RWPE1 (cell line): Measurements from ENCODE around the gene SLC8B1.
A peak's percentile ranks its signal among the peaks of the same experiment; 100 is the strongest.

ENCODE experiments used
- CTCF ChIA-PET: fragments of 350-600 bp; sonication (Branson Sonifier 250); formaldehyde crosslinking; extraction: SDS; loops from one replicate; lab custom pipeline; 2021; lab: Yijun Ruan, JAX
- POLR2A ChIA-PET: fragments of 400-600 bp; formaldehyde crosslinking; extraction: SDS; loops from one replicate; lab custom pipeline; 2020; ENCODE audit warnings: antibody characterized with exemption; ENCODE audit not compliant: low non-redundant PET; lab: Yijun Ruan, JAX
- DNase-seq: peaks from one replicate; pipeline ENCODE4 v3.0.0; 2012; ENCODE audit warnings: low spot score
- H3K27ac ChIP-seq: fragments of 450-650 bp; 2 replicates; pipeline ENCODE4 v1.5.1; 2017
- TF ChIP-seq, protein P1 (sequence below): fragments of 450-650 bp; conservative IDR thresholded peaks from 2 replicates; pipeline ENCODE4 v1.5.1; 2017; ENCODE audit warnings: low read depth, mild to moderate bottlenecking

Gene SLC8B1

DNA sequence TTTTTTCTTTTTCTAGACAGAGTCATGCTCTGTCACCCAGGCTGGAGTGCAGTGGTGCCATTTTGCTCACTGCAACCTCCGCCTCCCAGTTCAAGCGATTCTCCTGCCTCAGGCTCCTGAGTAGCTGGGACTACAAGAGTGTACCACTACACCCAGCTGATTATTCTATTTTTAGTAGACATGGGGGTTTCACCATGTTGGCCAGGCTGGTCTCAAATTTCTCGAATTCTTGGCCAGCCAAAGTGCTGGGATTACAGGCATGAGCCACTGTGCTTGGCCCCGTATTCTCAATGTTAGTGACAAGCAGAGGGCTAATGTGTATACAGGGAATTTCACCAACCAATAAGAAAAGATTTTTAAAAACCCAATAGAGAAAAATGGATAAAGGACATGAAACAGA, 31.9 kb upstream of the SLC8B1 start:
- TF ChIP-seq, protein P1, sequence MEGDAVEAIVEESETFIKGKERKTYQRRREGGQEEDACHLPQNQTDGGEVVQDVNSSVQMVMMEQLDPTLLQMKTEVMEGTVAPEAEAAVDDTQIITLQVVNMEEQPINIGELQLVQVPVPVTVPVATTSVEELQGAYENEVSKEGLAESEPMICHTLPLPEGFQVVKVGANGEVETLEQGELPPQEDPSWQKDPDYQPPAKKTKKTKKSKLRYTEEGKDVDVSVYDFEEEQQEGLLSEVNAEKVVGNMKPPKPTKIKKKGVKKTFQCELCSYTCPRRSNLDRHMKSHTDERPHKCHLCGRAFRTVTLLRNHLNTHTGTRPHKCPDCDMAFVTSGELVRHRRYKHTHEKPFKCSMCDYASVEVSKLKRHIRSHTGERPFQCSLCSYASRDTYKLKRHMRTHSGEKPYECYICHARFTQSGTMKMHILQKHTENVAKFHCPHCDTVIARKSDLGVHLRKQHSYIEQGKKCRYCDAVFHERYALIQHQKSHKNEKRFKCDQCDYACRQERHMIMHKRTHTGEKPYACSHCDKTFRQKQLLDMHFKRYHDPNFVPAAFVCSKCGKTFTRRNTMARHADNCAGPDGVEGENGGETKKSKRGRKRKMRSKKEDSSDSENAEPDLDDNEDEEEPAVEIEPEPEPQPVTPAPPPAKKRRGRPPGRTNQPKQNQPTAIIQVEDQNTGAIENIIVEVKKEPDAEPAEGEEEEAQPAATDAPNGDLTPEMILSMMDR: no peak
- no peak for DNase-seq
- ChIA-PET CTCF (interaction anchor here (0.6 kb wide), 1 partner anchor 364 kb away, joined by 5 read pairs; no protein-coding TSS in a partner anchor), POLR2A (no interaction called here)
- no peak overlapping the region for H3K27ac ChIP-seq

DNA sequence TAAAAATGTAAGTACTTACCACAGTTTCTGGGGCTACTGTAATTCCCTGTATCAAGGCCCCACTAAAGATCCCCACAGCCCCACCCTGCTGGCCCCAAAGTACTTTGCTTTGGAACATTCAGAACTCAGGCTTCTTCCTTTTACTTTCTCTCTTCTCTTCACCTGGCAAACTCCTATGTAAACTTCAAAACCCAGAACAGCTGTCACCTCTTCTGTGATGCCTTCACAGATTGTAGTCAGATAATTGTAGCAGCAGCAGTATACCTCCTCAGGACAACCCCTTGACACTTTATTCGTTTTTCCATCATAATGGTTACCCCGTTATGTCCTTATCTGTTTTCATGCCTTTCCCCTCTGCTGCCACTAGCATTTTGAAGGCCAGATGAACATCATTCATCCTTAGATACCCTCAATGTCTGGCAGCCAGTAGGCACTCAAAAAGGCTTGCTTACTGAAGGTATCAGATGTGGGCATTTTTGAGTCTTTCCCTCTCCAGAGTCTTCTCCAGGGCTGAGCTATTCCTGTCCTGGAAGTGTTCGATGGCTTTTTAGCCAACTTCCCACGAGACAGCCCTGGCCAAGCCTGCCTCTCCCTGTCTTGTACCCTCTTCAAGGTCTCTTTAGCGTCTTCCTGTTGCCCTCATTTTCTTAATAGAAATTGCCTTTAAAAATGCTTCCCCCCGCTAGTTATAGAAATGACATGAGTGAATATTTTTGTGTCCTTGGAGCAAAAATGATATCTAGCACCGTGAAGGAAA, 30.9 kb upstream of the SLC8B1 start:
- H3K27ac ChIP-seq: no peak overlapping the region
- ChIA-PET CTCF (no interaction called here), POLR2A (no interaction called here)
- no peak for DNase-seq
- TF ChIP-seq, protein P1: no peak

- CTCF ChIA-PET: no interaction called here
- POLR2A ChIA-PET: no interaction called here
- no peak for DNase-seq
- no peak overlapping the region for H3K27ac ChIP-seq
- TF ChIP-seq, protein P1: no peak
Observed at GRCh38 chr12:113364698-113365097, 29.8 kb upstream of the SLC8B1 start.

- TF ChIP-seq, protein P1: no peak
- POLR2A ChIA-PET: no interaction called here
- no peak overlapping the region for H3K27ac ChIP-seq
- DNase-seq: no peak
- CTCF ChIA-PET: interaction anchor here (1.0 kb wide), 1 partner anchor 64 kb away, joined by 3 read pairs; no protein-coding TSS in a partner anchor
Observed at GRCh38 chr12:113361574-113362370, 26.9 kb upstream of the SLC8B1 start.

DNA sequence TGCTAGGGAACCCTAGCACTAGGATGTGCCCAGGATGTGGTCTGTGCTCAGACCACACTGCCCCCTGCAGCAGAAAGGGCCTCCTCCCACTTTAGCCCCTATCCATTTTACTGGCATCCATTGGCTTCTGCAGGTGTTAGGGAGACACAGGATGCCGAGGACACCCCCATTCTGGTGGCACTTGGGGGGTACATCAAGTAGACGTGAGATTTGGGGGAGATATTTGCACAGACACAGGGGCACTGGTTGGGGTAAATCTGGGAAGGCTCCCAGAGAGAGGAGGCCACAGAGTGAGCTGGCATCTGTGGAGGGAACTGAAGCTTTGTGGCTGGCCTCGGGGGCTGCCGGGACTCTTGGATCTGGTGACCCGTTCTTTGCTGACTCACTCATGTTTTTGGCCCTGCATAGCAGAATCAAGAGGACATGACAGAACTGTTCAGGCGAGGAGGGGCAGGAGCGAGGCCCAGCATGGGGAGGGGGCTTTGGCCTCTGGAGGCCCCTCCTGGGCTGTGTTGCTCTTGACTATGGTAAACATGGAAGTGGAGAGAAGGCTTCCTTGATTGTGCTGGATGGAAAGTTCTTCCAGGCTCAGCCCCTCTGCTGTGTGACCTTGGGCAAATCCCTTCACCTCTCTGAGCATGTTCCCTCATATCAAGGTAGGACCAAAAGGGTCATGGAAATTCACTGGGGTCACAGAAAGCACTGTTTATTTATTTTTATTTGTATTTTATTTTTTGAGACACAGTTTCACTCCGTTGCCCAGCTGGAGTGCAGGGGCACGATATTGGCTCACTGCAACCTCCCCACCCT, 25.2 kb upstream of the SLC8B1 start:
- peak overlapping the region; percentile 70 for H3K27ac ChIP-seq
- TF ChIP-seq, protein P1: no peak
- CTCF ChIA-PET: no interaction called here

More for the DNA sequence above, 25.2 kb upstream of the SLC8B1 start:
- POLR2A ChIA-PET: no interaction called here
- no peak for DNase-seq
